ENCODE measurements around the gene VILL.
"Not testable (repeated sequence)": the region's sequence is repeated elsewhere in the genome, so short reads cannot be mapped to it uniquely, and the experiment has no call there.

VILL gene

DNA sequence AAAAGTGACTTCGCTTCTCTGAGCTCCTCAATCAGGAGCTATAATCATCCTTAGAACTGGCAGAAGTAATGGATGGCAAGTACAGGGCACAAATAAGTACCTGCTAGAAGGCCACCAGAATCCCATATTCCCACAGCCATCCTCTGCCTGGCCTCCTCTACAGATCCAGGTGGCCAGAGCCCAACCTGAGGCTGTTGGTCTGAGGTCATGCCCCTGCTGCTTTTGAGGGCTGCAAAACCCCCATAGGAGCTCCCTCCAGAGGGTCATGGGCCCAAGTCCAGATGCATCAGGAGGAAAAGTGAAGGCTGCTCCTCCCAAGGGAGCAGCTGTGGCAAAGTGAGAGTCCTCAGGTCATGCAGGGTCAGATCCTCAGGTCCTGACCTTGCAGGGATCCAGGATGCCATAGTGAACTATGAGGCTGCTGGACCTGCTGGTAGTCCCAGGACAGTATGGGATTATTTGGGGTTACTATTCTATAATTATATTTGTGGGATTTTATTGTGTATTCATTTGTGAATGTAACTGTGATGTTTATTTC, 41.8 kb downstream of the VILL start:
- in situ Hi-C loops (cut with MboI; ENCODE audit: low sequenced_read_pairs): no loop called here

DNA sequence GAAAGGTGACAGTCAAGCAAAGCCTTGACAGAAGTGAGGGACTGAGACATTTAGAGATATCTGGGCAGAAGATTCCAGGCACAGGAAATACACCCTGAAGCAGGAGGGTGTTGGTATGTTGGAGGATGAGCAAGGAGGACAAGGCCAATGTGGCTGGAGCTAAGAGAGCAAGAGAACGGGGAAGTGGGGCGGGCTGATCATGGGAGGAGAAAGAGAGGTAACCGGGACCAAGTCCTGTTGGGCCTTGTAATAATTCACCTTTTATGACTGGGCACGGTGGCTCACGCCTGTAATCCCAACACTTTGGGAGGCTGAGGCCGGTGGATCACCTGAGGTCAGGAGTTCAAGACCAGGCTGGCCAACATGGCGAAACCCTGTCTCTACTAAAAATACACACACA, 43.0 kb downstream of the VILL start:
- in situ Hi-C loops (cut with MboI; ENCODE audit: low sequenced_read_pairs): not testable (repeated sequence)

DNA sequence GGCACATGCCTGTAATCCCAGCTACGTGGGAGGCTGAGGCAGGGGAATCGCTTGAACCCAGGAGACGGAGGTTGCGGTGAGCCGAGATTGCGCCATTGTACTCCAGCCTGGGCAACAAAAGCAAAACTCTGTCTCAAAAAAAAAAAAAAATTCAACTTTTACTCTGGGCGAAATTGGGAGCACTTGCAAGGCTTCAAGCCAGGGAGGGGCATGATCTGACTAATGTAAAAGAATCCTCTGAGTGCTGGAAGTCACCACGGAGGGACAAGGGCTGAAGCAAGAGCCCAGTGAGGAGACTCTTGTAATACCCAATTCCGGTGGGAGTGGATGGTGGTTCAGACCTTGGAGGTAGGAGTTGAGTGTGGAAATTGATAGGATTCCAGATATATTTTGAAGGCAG, 43.7 kb downstream of the VILL start:
- in situ Hi-C loops (cut with MboI; ENCODE audit: low sequenced_read_pairs): not testable (repeated sequence)

DNA sequence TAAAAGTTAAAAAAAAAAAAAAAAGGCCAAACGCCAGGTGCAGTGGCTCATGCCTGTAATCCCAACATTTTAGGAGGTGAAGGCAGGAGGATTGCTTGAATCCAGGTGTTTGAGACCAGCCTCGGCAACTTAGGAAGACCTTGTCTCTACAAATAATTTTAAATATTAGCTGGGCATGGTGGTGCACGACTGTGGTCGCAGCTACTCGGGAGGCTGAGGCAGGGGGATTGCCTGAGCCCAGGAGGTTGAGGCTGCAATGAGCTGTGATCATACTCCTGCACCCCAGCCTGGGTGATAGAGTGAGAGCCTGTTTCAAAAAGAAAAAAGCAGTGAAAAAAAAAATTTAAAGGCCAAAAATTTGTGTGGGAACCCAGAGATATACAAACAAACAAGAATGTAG, 45.7 kb downstream of the VILL start:
- in situ Hi-C loops (cut with MboI; ENCODE audit: low sequenced_read_pairs): no loop called here

DNA sequence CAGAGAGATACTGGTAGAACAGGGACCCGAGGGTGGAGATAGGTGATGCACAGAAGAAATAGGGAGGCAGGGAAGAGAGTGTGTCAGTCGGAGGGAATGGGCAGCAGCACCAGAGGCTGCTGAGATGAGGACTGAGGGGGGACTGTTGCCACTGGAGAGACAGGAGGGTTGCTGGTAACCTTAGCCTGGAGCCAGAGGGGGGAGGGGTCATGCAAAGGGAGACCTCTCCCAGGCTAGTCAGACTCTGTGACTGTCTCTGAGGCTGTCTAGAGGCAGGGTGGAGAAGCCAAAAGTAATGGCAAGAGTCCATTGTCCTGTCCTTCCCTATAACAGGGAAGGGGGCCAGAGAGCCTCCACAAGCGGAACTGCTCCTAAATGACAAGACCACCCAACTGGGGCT, 46.3 kb downstream of the VILL start:
- in situ Hi-C loops (cut with MboI; ENCODE audit: low sequenced_read_pairs): no loop called here

DNA sequence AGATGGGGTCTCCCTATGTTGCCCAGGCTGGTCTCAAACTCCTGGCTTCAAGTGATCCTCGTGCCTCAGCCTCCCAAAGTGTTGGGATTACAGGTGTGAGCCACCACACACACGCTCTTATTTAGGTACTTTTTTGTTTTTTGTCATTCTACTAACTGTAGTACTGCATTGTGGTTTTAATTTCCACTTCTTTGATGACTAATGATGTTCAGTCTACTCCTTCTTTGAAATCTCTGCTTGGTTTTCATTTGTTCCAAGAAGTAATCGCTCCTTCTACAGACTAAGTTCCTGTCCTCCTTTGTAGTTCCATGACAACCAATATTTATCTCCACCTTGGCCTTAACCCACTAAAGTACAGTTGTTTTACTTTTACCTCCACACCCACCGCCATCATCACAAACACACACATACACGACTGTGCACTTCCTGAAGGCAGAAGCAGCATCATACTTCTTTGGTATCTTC, 47.9 kb downstream of the VILL start:
- in situ Hi-C loops (cut with MboI; ENCODE audit: low sequenced_read_pairs): no loop called here

DNA sequence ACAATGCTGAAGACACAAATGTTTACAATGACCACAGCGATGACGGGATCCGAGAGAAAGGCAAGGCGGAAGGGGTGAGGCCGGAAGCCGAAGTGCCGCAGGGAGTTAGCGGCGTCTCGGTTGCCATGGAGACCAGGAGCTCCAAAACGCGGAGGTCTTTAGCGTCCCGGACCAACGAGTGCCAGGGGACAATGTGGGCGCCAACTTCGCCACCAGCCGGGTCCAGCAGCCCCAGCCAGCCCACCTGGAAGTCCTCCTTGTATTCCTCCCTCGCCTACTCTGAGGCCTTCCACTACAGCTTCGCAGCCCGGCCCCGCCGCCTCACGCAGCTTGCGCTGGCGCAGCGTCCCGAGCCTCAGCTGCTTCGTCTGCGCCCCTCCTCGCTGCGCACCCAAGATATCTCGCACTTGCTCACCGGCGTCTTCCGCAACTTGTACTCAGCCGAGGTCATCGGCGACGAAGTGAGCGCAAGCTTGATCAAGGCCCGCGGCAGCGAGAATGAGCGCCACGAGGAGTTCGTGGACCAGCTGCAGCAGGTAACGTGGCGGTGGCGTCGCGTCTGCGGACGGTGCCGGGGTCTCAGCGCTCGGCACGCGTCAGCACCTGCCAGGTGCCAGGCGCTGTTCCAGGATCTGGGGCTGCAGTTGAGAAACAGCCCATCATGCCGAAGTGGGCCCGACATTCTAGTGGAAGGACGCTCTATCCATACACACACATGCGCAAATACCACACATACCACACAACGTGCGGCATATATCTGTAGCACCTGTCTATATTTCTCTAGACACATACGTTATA, 48.7 kb downstream of the VILL start, which contains the start of gene DLEC1:
Gene DLEC1 (plus strand): TSS at position 108 of the 798 bp plus-strand sequence. CDS start 18 bp downstream, at position 126.
- in situ Hi-C loops (cut with MboI; ENCODE audit: low sequenced_read_pairs): no loop called here

DNA sequence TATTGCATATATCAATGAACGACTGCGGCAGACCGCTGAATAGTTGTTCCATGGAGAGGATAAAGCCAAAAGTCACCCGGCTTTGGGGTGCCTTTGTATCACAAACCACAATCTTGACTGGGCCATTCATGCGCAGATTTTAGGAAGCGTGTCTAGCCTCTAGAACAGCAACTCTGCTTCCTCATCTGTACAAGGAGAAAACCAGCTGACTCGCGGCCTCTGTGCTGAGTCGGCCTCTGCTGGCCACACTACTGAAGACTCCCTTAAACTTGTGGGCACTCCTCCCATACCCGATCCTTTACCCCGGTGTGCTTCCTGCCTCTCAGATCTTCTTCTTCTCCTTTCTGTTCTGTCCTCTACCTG, 49.3 kb downstream of the VILL start:
- in situ Hi-C loops (cut with MboI; ENCODE audit: low sequenced_read_pairs): no loop called here

DNA sequence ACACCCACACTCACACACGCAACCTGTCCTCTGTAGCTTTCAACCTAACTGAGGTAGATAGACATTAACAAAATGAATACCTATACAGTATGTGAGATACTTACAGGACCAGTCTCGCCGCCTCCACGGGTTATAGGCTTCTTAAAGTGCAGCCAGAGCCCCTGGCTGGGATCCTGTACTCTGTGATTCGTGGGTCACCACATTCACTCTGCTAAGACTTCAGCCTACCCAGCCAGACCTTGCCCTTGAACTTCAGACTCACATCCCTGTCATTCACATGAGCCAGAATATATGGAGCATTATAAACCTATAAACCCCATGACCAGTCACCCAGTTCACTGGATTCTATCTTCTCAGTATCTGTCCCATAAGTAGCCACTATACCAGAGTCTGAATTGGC, 49.8 kb downstream of the VILL start:
- in situ Hi-C loops (cut with MboI; ENCODE audit: low sequenced_read_pairs): no loop called here

DNA sequence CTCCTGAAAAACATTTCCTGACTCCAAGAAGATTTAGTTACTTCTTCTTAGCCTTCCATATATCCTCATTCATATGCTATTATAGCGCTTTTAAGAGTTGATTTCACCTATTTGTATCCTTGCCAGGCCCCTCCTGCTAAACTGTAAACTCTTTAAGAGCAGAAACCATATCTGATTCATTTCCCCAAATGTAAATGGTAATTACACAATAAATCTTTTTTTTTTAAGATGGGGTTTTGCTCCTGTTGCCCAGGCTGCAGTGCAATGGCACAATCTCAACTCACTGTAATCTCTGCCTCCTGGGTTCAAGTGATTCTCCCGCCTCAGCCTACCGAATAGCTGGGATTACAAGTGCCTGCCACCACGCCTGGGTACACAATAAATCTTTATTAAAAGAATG, 52.9 kb downstream of the VILL start:
- in situ Hi-C loops (cut with MboI; ENCODE audit: low sequenced_read_pairs): no loop called here

DNA sequence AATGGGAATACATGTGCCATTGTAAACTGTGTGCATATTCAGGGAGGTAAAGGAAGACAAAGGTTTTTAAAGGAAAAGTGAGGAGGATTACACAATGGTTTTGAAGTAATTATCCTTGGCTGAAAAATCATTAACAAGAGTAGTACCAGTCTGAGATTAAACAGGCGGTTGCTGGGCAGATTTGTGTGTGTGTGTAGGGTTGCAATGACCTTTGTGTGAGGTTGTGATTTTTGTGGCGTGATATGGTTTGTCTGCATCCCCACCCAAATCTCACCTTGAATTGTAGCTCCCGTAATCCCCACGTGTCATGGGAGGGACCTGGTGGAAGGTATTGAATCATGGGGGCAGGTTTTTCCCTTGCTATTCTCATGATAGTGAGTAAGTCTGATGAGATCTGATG, 55.4 kb downstream of the VILL start:
- in situ Hi-C loops (cut with MboI; ENCODE audit: low sequenced_read_pairs): no loop called here

DNA sequence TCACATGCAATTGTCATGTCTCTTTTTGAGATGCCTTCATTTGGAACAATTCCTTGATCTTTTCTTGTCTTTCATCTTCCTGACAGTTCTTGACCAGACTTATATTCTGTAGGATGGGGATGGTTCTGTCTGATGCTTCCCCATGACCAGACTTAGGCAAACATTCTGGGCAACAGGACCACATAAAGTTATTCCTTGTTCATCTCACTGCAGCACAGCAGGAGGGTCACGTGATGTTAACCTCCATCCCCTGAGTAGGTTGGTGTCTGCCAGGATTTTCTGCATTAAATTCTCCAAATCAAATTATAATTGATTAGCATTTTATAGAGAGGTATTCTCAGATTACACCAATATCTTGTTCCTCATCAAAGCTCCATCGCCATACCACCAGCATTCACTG, 56.2 kb downstream of the VILL start:
- in situ Hi-C loops (cut with MboI; ENCODE audit: low sequenced_read_pairs): no loop called here

DNA sequence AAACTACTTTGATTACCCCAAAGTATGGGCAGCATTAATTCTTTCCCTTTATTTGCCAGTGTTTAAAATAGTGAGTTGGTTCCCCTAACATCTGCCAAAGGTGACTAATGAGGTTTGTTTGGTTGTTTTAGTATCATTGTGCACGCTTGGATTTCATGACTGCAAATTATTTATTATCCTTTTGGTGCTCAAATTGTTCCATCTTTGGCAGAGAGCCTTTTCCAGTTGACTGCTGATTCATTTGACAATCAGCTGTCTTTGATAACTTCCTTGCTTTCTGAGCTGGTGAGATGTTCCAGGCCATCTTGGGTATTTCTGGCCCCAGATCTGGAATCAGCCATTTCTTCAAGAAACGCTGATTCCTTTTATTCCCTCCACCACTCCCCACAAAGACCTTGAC, 57.3 kb downstream of the VILL start:
- in situ Hi-C loops (cut with MboI; ENCODE audit: low sequenced_read_pairs): no loop called here

DNA sequence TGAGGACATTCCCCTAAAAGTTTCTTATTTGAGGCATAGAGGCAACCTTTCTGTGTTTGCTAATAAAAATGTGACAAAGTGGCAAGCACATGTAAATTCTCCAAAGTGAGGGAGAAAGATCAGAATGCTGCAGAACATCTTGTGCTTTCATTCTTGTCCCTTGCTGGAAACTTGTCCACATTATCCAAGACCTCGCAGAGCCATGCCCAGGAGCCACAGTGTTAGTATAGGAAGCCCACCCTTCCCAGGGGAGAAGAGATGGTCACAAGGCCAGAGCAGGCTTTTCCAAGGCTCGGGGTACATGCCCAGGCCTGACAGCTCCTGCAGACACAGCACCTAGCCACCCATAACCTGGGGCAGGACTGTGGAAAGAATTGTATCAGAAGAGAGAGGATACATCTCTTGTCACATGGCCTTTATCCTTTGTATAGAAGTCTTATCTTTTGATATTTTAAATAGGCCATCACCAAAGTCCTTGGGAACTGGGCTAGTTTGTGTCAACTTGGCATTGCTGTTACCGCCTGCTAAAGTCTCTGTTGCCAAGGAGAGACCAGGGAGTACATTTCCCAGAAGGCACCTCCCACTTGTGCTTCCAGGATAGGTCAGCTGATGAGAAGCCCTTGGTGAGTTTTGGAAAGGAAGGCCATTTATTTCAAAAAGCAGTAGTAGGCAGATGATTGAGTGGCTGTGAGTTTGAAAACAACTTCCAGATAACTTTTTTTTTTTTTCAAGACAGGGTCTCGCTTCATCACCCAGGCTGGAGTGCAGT, 59.0 kb downstream of the VILL start:
- in situ Hi-C loops (cut with MboI; ENCODE audit: low sequenced_read_pairs): no loop called here

DNA sequence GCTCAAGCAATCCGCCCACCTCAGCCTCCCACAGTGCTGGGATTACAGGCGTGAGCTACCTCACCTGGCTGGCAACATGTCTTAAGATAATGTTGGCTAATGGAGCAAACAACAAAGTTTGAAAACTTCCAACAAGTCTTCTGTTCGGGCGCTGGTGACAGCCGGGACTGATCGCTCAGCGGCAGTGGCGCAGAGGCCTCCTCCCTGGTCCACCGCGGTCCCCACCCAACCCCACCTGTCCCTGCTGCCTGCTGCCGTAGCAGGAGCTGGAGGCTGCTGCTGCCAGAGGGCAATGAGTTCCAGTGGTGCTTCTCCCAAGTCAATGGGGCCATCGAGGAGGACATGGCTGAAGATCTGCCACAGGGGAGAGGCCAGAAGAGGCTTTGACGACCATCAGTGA, 60.5 kb downstream of the VILL start:
- in situ Hi-C loops (cut with MboI; ENCODE audit: low sequenced_read_pairs): no loop called here

DNA sequence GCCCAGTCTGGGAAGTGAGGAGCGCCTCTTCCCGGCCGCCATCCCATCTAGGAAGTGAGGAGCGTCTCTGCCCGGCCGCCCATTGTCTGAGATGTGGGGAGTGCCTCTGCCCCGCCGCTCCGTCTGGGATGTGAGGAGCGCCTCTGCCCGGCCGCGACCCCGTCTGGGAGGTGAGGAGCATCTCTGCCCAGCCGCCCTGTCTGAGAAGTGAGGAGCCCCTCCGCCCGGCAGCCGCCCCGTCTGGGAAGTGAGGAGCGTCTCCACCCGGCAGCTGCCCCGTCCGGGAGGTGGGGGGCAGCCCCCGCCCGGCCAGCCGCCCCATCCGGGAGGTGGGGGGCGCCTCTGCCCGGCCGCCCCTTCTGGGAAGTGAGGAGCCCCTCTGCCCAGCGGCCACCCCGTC, 62.7 kb downstream of the VILL start:
- in situ Hi-C loops (cut with MboI; ENCODE audit: low sequenced_read_pairs): not testable (repeated sequence)

DNA sequence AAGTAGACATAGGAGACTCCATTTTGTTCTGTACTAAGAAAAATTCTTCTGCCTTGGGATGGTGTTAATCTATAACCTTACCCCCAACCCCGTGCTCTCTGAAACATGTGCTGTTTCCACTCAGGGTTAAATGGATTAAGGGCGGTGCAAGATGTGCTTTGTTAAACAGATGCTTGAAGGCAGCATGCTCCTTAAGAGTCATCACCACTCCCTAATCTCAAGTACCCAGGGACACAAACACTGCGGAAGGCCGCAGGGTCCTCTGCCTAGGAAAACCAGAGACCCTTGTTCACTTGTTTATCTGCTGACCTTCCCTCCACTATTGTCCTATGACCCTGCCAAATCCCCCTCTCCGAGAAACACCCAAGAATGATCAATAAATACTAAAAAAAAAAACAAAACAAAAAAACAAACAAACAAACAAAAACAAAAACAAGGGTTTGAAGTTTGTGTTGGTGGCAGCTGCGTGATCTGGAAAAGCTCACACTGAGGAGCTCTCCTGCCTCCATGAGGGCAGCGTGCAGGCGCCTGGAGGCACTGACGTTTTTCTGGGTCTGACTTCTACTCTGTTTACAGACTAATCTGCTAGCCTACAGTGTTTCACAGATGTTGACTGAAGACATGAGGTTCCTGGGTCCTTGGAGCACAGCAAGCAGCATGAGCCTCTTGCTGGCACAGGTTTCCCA, 63.4 kb downstream of the VILL start:
- in situ Hi-C loops (cut with MboI; ENCODE audit: low sequenced_read_pairs): not testable (repeated sequence)

DNA sequence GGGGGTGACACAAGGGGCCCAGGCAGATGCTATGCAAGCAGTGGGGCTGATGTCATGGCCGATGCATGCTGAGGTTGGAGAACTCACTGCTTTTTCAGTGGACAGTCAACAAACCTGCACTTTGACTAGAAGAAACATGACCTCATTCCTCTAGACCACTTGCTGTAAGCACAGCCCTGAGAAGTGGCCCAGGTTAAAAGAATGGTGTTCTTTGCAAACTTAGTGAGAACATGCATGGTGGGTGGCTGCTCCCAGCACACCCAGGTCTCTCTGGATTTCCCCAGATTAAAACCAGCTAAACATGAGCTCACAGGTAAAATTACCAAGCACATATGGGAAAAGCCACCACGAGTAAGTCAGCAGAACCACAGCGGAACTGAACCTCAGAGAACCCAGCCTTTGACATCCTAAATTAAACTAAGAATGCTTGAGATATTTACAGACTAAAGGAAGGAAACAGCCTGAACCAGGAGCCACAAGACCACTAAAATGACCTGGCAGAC, 64.0 kb downstream of the VILL start:
- in situ Hi-C loops (cut with MboI; ENCODE audit: low sequenced_read_pairs): no loop called here
